ENCODE results near the gene ABCD2.
"Not testable (repeated sequence)": the region's sequence is repeated elsewhere in the genome, so short reads cannot be mapped to it uniquely, and the experiment has no call there.

The ABCD2 gene

DNA sequence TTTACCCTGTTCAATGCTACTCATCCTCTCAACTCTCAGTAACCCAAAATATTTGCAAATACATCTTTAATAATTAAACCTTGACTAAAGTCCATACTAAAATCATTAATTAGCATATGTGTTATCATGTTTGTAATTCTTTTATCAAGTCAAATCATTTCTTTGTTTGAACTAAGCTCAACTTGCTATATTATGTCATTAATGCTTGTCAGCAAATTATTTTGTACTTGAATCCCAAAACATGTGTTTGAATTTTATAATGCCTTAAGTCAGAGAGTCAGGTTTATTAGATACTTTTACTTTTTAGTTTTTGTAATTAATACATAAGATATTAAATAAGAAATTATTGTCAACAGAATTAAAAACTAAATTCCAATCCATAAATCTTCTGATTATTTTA lies 16.5 kb downstream of the ABCD2 start:
- H3K36me3 ChIP-seq (ENCODE audit: control insufficient read depth in 1 of 2, insufficient read depth in 2 of 2, low read depth in 1 of 2, low read length in 2 of 2): no peaks in the 10 kb centered on the region
- no peak overlapping the region for H3K27ac ChIP-seq (ENCODE audit: low read length, poor library complexity, severe bottlenecking)
- no peak overlapping the region for H4K8ac ChIP-seq (ENCODE audit: low read length)
- H2AFZ ChIP-seq (ENCODE audit: low read depth, low read length): no peak overlapping the region
- no peak overlapping the region for H2AK5ac ChIP-seq (ENCODE audit: low read length, severe bottlenecking)
- no peaks in the 10 kb centered on the region for H3K9me3 ChIP-seq (ENCODE audit: control insufficient read depth, low read length)
- no peak overlapping the region for H2BK12ac ChIP-seq (ENCODE audit: low read length in 2 of 2)
- no peak for DNase-seq
- no peak overlapping the region for H3K23ac ChIP-seq (ENCODE audit: low read length in 2 of 2)
- H2BK120ac ChIP-seq (ENCODE audit: low read depth, low read length): no peak overlapping the region
- no peak overlapping the region for H3K4me3 ChIP-seq (ENCODE audit: insufficient read depth in 1 of 2, low read depth in 1 of 2, low read length in 2 of 2)
- H3K27me3 ChIP-seq (ENCODE audit: control insufficient read depth in 1 of 2, insufficient read depth in 1 of 2, low read length in 2 of 2): no peaks in the 10 kb centered on the region
- H3K4me2 ChIP-seq (ENCODE audit: low read length, poor library complexity, severe bottlenecking): no peak overlapping the region
- H3K4ac ChIP-seq (ENCODE audit: low read depth in 1 of 2, low read length in 2 of 2): no peak overlapping the region
- no peak overlapping the region for H4K91ac ChIP-seq (ENCODE audit: low read length)
- no peaks in the 10 kb centered on the region for H3K4me1 ChIP-seq (ENCODE audit: control insufficient read depth, insufficient read depth, low read depth, low read length)
- H3K18ac ChIP-seq (ENCODE audit: low read depth in 1 of 2, low read length in 2 of 2): no peak overlapping the region
- H2BK5ac ChIP-seq (ENCODE audit: low read depth, low read length, poor library complexity, severe bottlenecking): no peak overlapping the region
- no peaks in the 10 kb centered on the region for H3K79me1 ChIP-seq (replicated peaks; ENCODE audit: low read length, poor library complexity, severe bottlenecking)
- H2BK15ac ChIP-seq (ENCODE audit: low read depth, poor library complexity, severe bottlenecking): no peak overlapping the region
- no peak overlapping the region for H3K14ac ChIP-seq (ENCODE audit: low read length in 2 of 2)
- no peak overlapping the region for H3K9ac ChIP-seq (ENCODE audit: low read length)

DNA sequence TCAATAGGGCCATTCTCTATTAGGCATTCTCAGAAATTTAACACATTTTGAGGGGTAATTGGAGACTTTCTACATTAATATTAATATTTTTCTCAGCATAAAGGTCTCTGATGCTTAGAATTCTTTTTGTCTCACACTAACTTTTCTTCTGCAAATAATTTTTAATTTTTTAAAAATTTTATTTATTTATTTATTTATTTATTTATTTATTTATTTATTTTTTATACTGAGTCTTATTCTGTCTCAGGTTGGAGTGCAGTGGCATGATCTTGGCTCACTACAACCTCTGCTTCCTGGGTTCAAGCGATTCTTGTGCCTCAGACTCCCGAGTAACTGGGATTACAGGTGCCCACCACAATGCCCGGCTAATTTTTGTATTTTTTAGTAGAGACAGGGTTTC lies 17.7 kb downstream of the ABCD2 start:
- H2BK5ac ChIP-seq (ENCODE audit: low read depth, low read length, poor library complexity, severe bottlenecking); H3K27ac ChIP-seq (ENCODE audit: low read length, poor library complexity, severe bottlenecking): not testable (repeated sequence)
- WGBS: 96% methylated on average over 3 of the region's 3 CpGs

DNA sequence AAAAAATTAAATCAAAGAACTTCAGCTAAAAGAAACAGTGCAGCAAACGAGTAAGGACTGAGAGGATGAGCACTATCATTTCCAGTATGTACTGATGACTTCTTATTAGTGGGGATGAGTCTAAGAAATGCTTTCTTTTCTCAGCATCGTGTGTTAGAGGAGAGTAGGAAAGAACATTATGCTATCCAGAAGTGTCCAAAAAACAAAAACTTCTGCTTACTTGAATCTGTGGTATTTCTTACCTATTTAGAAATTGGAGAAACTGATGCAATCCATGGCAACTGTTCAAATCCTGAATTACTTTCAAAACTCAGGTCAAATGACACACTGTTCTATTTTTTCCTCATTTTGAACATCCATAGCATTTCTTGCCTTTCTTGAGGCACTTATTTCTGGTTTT lies 23.7 kb downstream of the ABCD2 start:
- no peak overlapping the region for H4K8ac ChIP-seq (ENCODE audit: low read length)
- H3K4me1 ChIP-seq (ENCODE audit: control insufficient read depth, insufficient read depth, low read depth, low read length): no peaks in the 10 kb centered on the region
- no peak overlapping the region for H3K18ac ChIP-seq (ENCODE audit: low read depth in 1 of 2, low read length in 2 of 2)
- H3K9me3 ChIP-seq (ENCODE audit: control insufficient read depth, low read length): no peaks in the 10 kb centered on the region
- no peak overlapping the region for H3K14ac ChIP-seq (ENCODE audit: low read length in 2 of 2)
- H3K27ac ChIP-seq (ENCODE audit: low read length, poor library complexity, severe bottlenecking): no peak overlapping the region
- no peak overlapping the region for H3K4ac ChIP-seq (ENCODE audit: low read depth in 1 of 2, low read length in 2 of 2)
- H2BK12ac ChIP-seq (ENCODE audit: low read length in 2 of 2): no peak overlapping the region
- H2AK5ac ChIP-seq (ENCODE audit: low read length, severe bottlenecking): no peak overlapping the region
- no peak overlapping the region for H2BK15ac ChIP-seq (ENCODE audit: low read depth, poor library complexity, severe bottlenecking)
- H4K91ac ChIP-seq (ENCODE audit: low read length): no peak overlapping the region
- H3K27me3 ChIP-seq (ENCODE audit: control insufficient read depth in 1 of 2, insufficient read depth in 1 of 2, low read length in 2 of 2): no peaks in the 10 kb centered on the region
- H3K4me3 ChIP-seq (ENCODE audit: insufficient read depth in 1 of 2, low read depth in 1 of 2, low read length in 2 of 2): no peak overlapping the region
- no peak overlapping the region for H3K4me2 ChIP-seq (ENCODE audit: low read length, poor library complexity, severe bottlenecking)
- WGBS: 75% methylated on average over 1 of the region's 2 CpGs
- H2AFZ ChIP-seq (ENCODE audit: low read depth, low read length): no peak overlapping the region
- H2BK120ac ChIP-seq (ENCODE audit: low read depth, low read length): no peak overlapping the region
- H3K9ac ChIP-seq (ENCODE audit: low read length): no peak overlapping the region
- no peaks in the 10 kb centered on the region for H3K79me1 ChIP-seq (replicated peaks; ENCODE audit: low read length, poor library complexity, severe bottlenecking)
- H3K36me3 ChIP-seq (ENCODE audit: control insufficient read depth in 1 of 2, insufficient read depth in 2 of 2, low read depth in 1 of 2, low read length in 2 of 2): no peaks in the 10 kb centered on the region
- no peak overlapping the region for H3K23ac ChIP-seq (ENCODE audit: low read length in 2 of 2)
- no peak for DNase-seq
- H2BK5ac ChIP-seq (ENCODE audit: low read depth, low read length, poor library complexity, severe bottlenecking): no peak overlapping the region

More for the DNA sequence above, 17.7 kb downstream of the ABCD2 start:
- DNase-seq; H3K4ac ChIP-seq (ENCODE audit: low read depth in 1 of 2, low read length in 2 of 2); H2AK5ac ChIP-seq (ENCODE audit: low read length, severe bottlenecking); H3K27me3 ChIP-seq (ENCODE audit: control insufficient read depth in 1 of 2, insufficient read depth in 1 of 2, low read length in 2 of 2); H3K4me2 ChIP-seq (ENCODE audit: low read length, poor library complexity, severe bottlenecking); H3K79me1 ChIP-seq (replicated peaks; ENCODE audit: low read length, poor library complexity, severe bottlenecking); H3K4me3 ChIP-seq (ENCODE audit: insufficient read depth in 1 of 2, low read depth in 1 of 2, low read length in 2 of 2); H2BK15ac ChIP-seq (ENCODE audit: low read depth, poor library complexity, severe bottlenecking); H2BK120ac ChIP-seq (ENCODE audit: low read depth, low read length); H4K91ac ChIP-seq (ENCODE audit: low read length); H3K9me3 ChIP-seq (ENCODE audit: control insufficient read depth, low read length); H3K23ac ChIP-seq (ENCODE audit: low read length in 2 of 2); H3K9ac ChIP-seq (ENCODE audit: low read length); H3K14ac ChIP-seq (ENCODE audit: low read length in 2 of 2); H3K36me3 ChIP-seq (ENCODE audit: control insufficient read depth in 1 of 2, insufficient read depth in 2 of 2, low read depth in 1 of 2, low read length in 2 of 2); H2BK12ac ChIP-seq (ENCODE audit: low read length in 2 of 2); H4K8ac ChIP-seq (ENCODE audit: low read length); H3K4me1 ChIP-seq (ENCODE audit: control insufficient read depth, insufficient read depth, low read depth, low read length); H2AFZ ChIP-seq (ENCODE audit: low read depth, low read length); H3K18ac ChIP-seq (ENCODE audit: low read depth in 1 of 2, low read length in 2 of 2): not testable (repeated sequence)

DNA sequence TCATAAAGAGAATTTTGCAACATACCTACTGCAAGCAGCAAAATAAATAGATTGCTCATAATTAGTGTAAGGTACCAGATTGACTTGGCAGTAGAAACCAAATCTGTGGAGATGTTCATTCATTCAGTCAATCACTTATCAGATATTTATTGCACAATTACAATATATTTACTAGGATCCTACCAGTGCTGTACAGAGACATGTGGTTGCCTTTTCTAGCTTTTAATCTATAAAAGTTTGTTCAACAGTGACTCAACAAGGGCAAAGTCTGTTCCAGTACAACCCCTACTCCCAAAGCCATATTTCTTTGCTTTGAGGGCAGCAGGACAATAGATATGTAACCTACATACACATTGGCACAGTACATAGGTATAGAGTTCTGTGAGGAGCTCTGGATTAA lies 27.3 kb downstream of the ABCD2 start:
- Histone ChIP-seq H3K4me1 (ENCODE audit: control insufficient read depth, insufficient read depth, low read depth, low read length) (no peaks in the 10 kb centered on the region), H2BK5ac (ENCODE audit: low read depth, low read length, poor library complexity, severe bottlenecking) (no peak overlapping the region), H3K27me3 (ENCODE audit: control insufficient read depth in 1 of 2, insufficient read depth in 1 of 2, low read length in 2 of 2) (no peaks in the 10 kb centered on the region), H3K9me3 (ENCODE audit: control insufficient read depth, low read length) (no peaks in the 10 kb centered on the region), H2BK120ac (ENCODE audit: low read depth, low read length) (no peak overlapping the region), H2AFZ (ENCODE audit: low read depth, low read length) (no peak overlapping the region), H4K8ac (ENCODE audit: low read length) (no peak overlapping the region), H3K36me3 (ENCODE audit: control insufficient read depth in 1 of 2, insufficient read depth in 2 of 2, low read depth in 1 of 2, low read length in 2 of 2) (no peaks in the 10 kb centered on the region), H3K4me2 (ENCODE audit: low read length, poor library complexity, severe bottlenecking) (no peak overlapping the region), H3K4me3 (ENCODE audit: insufficient read depth in 1 of 2, low read depth in 1 of 2, low read length in 2 of 2) (no peak overlapping the region), H2AK5ac (ENCODE audit: low read length, severe bottlenecking) (no peak overlapping the region), H3K9ac (ENCODE audit: low read length) (no peak overlapping the region), H2BK12ac (ENCODE audit: low read length in 2 of 2) (no peak overlapping the region), H4K91ac (ENCODE audit: low read length) (no peak overlapping the region), H3K23ac (ENCODE audit: low read length in 2 of 2) (no peak overlapping the region), H3K27ac (ENCODE audit: low read length, poor library complexity, severe bottlenecking) (no peak overlapping the region), H3K4ac (ENCODE audit: low read depth in 1 of 2, low read length in 2 of 2) (no peak overlapping the region), H3K18ac (ENCODE audit: low read depth in 1 of 2, low read length in 2 of 2) (no peak overlapping the region), H3K14ac (ENCODE audit: low read length in 2 of 2) (no peak overlapping the region), H3K79me1 (replicated peaks; ENCODE audit: low read length, poor library complexity, severe bottlenecking) (no peaks in the 10 kb centered on the region), H2BK15ac (ENCODE audit: low read depth, poor library complexity, severe bottlenecking) (no peak overlapping the region)
- no peak for DNase-seq
